HepG2 (cell line): Measurements from ENCODE around the gene ST14.

Experiments used
- CBFB ChIP-seq: sonication (generic); formaldehyde crosslinking; IDR thresholded peaks from 2 replicates; pipeline ENCODE4 v1.4.0; 2020; ENCODE audit warnings: missing genetic modification reagents
- CEBPB ChIP-seq: IDR thresholded peaks from 2 replicates; pipeline ENCODE4 v1.6.1; 2011; ENCODE audit warnings: low read depth, low read length, improper control_type of control experiment, borderline replicate concordance
- NCOA5 ChIP-seq: sonication (generic); formaldehyde crosslinking; IDR thresholded peaks from 2 replicates; pipeline ENCODE4 v1.4.0; 2020; ENCODE audit warnings: missing genetic modification reagents
- NR2C2 ChIP-seq: sonication (generic); formaldehyde crosslinking; IDR thresholded peaks from 2 replicates; pipeline ENCODE4 v1.4.0; 2020; ENCODE audit warnings: missing genetic modification reagents, mild to moderate bottlenecking, moderate library complexity, borderline replicate concordance
- TOPORS ChIP-seq: sonication (generic); formaldehyde crosslinking; IDR thresholded peaks from 2 replicates; pipeline ENCODE4 v1.8.0; 2023; ENCODE audit warnings: mild to moderate bottlenecking, missing genetic modification reagents
- TF ChIP-seq, protein P1 (sequence below): sonication (generic); formaldehyde crosslinking; IDR thresholded peaks from 2 replicates; pipeline ENCODE4 v1.5.1; 2020; ENCODE audit warnings: mild to moderate bottlenecking, missing genetic modification reagents, moderate library complexity
- TF ChIP-seq, protein P2 (sequence below): sonication (generic); formaldehyde crosslinking; conservative IDR thresholded peaks from 2 replicates; pipeline ENCODE4 v1.4.0; 2020; ENCODE audit warnings: missing genetic modification reagents
- TF ChIP-seq, protein P3 (sequence below): sonication (generic); formaldehyde crosslinking; IDR thresholded peaks from 2 replicates; pipeline ENCODE4 v1.8.1; 2023; ENCODE audit warnings: mild to moderate bottlenecking, moderate library complexity, missing genetic modification reagents
- TF ChIP-seq, protein P4 (sequence below): sonication (generic); formaldehyde crosslinking; IDR thresholded peaks from 2 replicates; pipeline ENCODE4 v1.4.0; 2020; ENCODE audit warnings: missing genetic modification reagents, borderline replicate concordance
- TF ChIP-seq, protein P5 (sequence below): sonication (generic); formaldehyde crosslinking; IDR thresholded peaks from 2 replicates; pipeline ENCODE4 v1.5.1; 2020; ENCODE audit warnings: mild to moderate bottlenecking, missing genetic modification reagents, moderate library complexity

DNA sequence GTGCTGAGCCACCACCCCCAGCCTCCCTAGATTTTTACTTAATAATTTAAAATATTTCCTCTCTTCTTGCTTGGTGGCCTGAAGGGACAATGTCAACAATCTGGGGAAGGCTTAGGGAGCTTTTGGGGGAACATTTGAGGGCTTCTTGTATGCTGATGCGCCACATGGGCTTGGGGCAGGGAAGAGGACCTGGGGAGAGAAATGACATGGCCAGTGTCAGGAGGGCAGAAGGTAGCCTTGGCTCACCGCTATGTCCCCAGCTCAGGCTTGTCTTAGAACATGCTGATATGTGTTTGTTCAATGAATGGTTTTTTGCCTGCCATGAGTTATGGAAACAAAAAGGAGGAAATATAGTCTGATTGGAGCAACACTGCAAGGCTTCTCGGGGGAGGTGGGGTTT lies 51.6 kb downstream of the ST14 start:
- TF ChIP-seq, protein P1, sequence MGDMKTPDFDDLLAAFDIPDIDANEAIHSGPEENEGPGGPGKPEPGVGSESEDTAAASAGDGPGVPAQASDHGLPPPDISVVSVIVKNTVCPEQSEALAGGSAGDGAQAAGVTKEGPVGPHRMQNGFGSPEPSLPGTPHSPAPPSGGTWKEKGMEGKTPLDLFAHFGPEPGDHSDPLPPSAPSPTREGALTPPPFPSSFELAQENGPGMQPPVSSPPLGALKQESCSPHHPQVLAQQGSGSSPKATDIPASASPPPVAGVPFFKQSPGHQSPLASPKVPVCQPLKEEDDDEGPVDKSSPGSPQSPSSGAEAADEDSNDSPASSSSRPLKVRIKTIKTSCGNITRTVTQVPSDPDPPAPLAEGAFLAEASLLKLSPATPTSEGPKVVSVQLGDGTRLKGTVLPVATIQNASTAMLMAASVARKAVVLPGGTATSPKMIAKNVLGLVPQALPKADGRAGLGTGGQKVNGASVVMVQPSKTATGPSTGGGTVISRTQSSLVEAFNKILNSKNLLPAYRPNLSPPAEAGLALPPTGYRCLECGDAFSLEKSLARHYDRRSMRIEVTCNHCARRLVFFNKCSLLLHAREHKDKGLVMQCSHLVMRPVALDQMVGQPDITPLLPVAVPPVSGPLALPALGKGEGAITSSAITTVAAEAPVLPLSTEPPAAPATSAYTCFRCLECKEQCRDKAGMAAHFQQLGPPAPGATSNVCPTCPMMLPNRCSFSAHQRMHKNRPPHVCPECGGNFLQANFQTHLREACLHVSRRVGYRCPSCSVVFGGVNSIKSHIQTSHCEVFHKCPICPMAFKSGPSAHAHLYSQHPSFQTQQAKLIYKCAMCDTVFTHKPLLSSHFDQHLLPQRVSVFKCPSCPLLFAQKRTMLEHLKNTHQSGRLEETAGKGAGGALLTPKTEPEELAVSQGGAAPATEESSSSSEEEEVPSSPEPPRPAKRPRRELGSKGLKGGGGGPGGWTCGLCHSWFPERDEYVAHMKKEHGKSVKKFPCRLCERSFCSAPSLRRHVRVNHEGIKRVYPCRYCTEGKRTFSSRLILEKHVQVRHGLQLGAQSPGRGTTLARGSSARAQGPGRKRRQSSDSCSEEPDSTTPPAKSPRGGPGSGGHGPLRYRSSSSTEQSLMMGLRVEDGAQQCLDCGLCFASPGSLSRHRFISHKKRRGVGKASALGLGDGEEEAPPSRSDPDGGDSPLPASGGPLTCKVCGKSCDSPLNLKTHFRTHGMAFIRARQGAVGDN (CRISPR knock-in tag) = no peak
- TF ChIP-seq TOPORS (CRISPR knock-in tag) (no peak), NR2C2 (CRISPR knock-in tag) (no peak), CBFB (no peak), NCOA5 (CRISPR knock-in tag) (no peak), CEBPB (no peak)
- TF ChIP-seq, protein P2, sequence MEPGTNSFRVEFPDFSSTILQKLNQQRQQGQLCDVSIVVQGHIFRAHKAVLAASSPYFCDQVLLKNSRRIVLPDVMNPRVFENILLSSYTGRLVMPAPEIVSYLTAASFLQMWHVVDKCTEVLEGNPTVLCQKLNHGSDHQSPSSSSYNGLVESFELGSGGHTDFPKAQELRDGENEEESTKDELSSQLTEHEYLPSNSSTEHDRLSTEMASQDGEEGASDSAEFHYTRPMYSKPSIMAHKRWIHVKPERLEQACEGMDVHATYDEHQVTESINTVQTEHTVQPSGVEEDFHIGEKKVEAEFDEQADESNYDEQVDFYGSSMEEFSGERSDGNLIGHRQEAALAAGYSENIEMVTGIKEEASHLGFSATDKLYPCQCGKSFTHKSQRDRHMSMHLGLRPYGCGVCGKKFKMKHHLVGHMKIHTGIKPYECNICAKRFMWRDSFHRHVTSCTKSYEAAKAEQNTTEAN (CRISPR knock-in tag) = no peak
- TF ChIP-seq, protein P3, sequence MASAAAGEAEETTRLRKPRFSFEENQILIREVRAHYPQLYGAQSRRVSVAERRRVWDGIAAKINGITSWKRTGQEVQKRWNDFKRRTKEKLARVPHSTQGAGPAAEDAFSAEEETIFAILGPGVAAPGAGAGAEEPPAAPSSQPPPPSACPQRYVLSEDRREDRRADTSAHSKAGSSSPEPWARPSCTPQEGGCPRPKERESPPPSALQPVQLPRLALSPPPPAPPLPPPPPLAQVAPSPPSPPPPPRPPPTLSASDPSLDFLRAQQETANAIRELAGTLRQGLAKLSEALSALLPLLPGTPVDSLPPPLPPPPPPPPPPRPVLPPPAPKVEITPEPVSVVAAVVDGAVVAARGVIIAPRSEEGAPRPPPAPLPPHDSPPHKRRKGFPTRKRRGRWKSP (CRISPR knock-in tag) = no peak
- TF ChIP-seq, protein P4, sequence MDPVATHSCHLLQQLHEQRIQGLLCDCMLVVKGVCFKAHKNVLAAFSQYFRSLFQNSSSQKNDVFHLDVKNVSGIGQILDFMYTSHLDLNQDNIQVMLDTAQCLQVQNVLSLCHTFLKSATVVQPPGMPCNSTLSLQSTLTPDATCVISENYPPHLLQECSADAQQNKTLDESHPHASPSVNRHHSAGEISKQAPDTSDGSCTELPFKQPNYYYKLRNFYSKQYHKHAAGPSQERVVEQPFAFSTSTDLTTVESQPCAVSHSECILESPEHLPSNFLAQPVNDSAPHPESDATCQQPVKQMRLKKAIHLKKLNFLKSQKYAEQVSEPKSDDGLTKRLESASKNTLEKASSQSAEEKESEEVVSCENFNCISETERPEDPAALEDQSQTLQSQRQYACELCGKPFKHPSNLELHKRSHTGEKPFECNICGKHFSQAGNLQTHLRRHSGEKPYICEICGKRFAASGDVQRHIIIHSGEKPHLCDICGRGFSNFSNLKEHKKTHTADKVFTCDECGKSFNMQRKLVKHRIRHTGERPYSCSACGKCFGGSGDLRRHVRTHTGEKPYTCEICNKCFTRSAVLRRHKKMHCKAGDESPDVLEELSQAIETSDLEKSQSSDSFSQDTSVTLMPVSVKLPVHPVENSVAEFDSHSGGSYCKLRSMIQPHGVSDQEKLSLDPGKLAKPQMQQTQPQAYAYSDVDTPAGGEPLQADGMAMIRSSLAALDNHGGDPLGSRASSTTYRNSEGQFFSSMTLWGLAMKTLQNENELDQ = no peak
- TF ChIP-seq, protein P5, sequence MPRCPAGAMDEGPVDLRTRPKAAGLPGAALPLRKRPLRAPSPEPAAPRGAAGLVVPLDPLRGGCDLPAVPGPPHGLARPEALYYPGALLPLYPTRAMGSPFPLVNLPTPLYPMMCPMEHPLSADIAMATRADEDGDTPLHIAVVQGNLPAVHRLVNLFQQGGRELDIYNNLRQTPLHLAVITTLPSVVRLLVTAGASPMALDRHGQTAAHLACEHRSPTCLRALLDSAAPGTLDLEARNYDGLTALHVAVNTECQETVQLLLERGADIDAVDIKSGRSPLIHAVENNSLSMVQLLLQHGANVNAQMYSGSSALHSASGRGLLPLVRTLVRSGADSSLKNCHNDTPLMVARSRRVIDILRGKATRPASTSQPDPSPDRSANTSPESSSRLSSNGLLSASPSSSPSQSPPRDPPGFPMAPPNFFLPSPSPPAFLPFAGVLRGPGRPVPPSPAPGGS (CRISPR knock-in tag) = no peak
